ENCODE measurements around the gene LAD1. TPM values are rescaled to one million over a fixed set of nuclear protein-coding genes. Genes with fewer than 3 reads are reported as not detected.

LAD1 gene, protein sequence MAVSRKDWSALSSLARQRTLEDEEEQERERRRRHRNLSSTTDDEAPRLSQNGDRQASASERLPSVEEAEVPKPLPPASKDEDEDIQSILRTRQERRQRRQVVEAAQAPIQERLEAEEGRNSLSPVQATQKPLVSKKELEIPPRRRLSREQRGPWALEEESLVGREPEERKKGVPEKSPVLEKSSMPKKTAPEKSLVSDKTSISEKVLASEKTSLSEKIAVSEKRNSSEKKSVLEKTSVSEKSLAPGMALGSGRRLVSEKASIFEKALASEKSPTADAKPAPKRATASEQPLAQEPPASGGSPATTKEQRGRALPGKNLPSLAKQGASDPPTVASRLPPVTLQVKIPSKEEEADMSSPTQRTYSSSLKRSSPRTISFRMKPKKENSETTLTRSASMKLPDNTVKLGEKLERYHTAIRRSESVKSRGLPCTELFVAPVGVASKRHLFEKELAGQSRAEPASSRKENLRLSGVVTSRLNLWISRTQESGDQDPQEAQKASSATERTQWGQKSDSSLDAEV
- not detected for total RNA-seq

DNA sequence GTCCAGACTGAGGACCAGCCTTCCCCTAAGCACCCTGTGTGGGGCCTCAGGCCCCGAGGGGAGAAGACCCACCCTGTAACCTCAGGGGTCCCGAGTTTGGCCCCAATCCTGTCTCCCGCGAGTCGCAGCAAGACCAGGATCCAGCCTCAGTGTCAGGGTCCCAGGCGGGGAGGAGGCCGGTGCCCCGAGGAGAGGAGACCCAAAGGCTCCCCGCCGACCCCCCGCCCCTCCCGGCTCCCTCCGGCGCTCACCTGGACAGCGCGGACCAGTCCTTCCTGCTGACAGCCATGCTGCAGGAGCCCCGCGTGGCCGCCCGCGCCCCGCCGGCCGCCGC lies at the start of gene LAD1:
Gene LAD1, minus strand, starts transcription at position 307 of the 334 bp plus-strand sequence. Its CDS starts 18 bp downstream, at position 289.
- no peaks in the 10 kb centered on the region for H3K9me3 Mint-ChIP-seq
- no peak within 1 kb of the TSS for H3K27ac Mint-ChIP-seq
- no peaks in the 10 kb centered on the region for H3K36me3 Mint-ChIP-seq
- no peak for DNase-seq (ENCODE audit: low spot score in 2 of 2)
- no peak for ATAC-seq

GRCh38 chr1:201447903-201448871 lies 49.1 kb upstream of the LAD1 start:
- H3K9me3 Mint-ChIP-seq: no peaks in the 10 kb centered on the region
- DNase-seq (ENCODE audit: low spot score in 2 of 2): peak in 1 of 2 donors; percentile 50
- H3K27ac Mint-ChIP-seq: no peak overlapping the region
- H3K36me3 Mint-ChIP-seq: no peaks in the 10 kb centered on the region
- peak; percentile 95 to 98 for ATAC-seq

DNA sequence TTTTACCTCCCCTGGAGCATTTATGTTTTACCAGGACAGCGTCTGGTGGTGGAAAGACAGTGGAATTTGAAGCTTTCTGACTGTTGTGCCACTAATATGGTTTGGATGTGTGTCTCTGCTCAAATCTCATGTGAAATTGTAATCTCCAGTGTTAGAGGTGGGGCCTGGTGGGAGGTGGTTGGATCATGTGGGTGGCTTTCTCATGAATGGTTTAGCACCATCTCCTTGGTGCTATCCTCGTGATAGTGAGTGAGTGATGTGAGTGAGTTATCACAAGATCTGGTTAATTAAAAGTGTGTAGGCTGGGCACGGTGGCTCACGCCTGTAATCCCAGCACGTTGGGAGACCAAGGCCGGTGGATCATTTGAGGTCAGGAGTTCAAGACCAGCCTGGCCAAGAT lies 46.2 kb upstream of the LAD1 start:
- no peaks in the 10 kb centered on the region for H3K36me3 Mint-ChIP-seq
- no peak overlapping the region for H3K27ac Mint-ChIP-seq
- ATAC-seq (no peak), DNase-seq (ENCODE audit: low spot score in 2 of 2) (no peak)
- H3K9me3 Mint-ChIP-seq: no peaks in the 10 kb centered on the region

- no peak for ATAC-seq
- H3K27ac Mint-ChIP-seq: no peak overlapping the region
- DNase-seq (ENCODE audit: low spot score in 2 of 2): no peak
- no peaks in the 10 kb centered on the region for H3K36me3 Mint-ChIP-seq
- no peaks in the 10 kb centered on the region for H3K9me3 Mint-ChIP-seq
Measured at GRCh38 chr1:201444792-201445191, 45.7 kb upstream of the LAD1 start.

GRCh38 chr1:201443747-201444146 lies 44.6 kb upstream of the LAD1 start:
- Mint-ChIP-seq H3K9me3 (no peaks in the 10 kb centered on the region), H3K36me3 (no peaks in the 10 kb centered on the region), H3K27ac (no peak overlapping the region)
- no peak for ATAC-seq
- DNase-seq (ENCODE audit: low spot score in 2 of 2): no peak

GRCh38 chr1:201436969-201437368 lies 37.8 kb upstream of the LAD1 start:
- no peak overlapping the region for H3K27ac Mint-ChIP-seq
- H3K9me3 Mint-ChIP-seq: no peaks in the 10 kb centered on the region
- DNase-seq (ENCODE audit: low spot score in 2 of 2): no peak
- H3K36me3 Mint-ChIP-seq: no peaks in the 10 kb centered on the region
- no peak for ATAC-seq

DNA sequence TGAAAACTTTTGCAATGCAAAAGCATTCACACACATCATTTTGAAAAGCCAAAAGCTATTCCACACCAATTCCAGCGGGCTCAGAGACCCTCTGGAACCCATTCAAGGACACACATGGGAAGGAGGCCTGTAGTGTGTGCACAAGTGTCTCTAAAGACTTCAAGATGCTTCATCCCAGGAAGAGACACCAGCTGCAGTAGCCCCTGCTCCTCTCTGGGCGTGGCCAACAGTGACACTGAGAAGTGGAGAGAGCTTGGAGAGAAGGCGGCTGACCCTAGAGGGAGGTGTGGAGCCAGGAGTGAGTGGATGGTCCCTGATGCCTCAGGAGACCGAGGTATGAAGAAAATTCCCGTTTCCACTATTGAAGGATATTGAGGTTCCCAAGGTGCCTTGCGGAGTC lies 37.3 kb upstream of the LAD1 start:
- ATAC-seq (no peak), DNase-seq (ENCODE audit: low spot score in 2 of 2) (no peak)
- Mint-ChIP-seq H3K9me3 (no peaks in the 10 kb centered on the region), H3K27ac (no peak overlapping the region), H3K36me3 (no peaks in the 10 kb centered on the region)

DNA sequence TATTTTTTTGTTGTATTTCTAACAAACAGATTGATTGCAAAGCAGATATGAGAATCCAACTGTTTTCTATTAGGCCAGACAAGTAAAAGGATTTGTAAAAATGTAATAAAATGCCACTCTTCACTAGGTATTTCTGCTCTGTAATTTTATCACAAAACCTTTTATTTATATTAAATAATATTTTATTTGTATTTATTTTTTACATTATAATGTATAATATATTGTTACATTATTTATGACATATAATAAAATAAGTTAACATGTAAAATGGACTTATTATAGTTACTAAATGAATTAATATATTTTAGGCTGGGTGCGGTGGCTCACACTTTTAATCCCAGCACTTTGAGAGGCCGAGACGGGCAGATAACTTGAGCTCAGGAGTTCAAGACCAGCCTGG lies 35.1 kb upstream of the LAD1 start:
- DNase-seq (ENCODE audit: low spot score in 2 of 2) (no peak), ATAC-seq (no peak)
- Mint-ChIP-seq H3K9me3 (no peaks in the 10 kb centered on the region), H3K36me3 (no peaks in the 10 kb centered on the region), H3K27ac (no peak overlapping the region)

DNA sequence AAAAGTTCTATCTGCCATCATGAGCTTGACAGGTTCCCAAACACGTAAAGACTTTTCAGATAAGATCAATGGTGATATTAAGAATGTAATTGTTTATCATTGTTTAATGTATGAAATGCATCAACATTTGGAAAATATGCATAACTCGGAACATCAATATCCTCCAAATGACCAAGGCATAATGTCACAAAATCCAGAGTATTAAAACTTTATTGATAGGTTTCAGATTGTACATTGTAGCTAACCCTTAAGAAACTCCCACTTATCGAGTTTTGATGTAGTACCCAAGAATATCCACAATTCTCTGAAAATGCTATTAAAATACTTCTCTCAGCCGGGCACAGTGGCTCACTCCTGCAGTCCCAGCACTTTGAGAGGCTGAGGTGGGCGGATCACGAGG lies 34.5 kb upstream of the LAD1 start:
- ATAC-seq (no peak), DNase-seq (ENCODE audit: low spot score in 2 of 2) (no peak)
- Mint-ChIP-seq H3K27ac (no peak overlapping the region), H3K36me3 (no peaks in the 10 kb centered on the region), H3K9me3 (no peaks in the 10 kb centered on the region)

- Mint-ChIP-seq H3K36me3 (no peaks in the 10 kb centered on the region), H3K27ac (no peak overlapping the region), H3K9me3 (no peaks in the 10 kb centered on the region)
- ATAC-seq (no peak), DNase-seq (ENCODE audit: low spot score in 2 of 2) (no peak)
Measured at GRCh38 chr1:201430776-201431175, 31.7 kb upstream of the LAD1 start.

DNA sequence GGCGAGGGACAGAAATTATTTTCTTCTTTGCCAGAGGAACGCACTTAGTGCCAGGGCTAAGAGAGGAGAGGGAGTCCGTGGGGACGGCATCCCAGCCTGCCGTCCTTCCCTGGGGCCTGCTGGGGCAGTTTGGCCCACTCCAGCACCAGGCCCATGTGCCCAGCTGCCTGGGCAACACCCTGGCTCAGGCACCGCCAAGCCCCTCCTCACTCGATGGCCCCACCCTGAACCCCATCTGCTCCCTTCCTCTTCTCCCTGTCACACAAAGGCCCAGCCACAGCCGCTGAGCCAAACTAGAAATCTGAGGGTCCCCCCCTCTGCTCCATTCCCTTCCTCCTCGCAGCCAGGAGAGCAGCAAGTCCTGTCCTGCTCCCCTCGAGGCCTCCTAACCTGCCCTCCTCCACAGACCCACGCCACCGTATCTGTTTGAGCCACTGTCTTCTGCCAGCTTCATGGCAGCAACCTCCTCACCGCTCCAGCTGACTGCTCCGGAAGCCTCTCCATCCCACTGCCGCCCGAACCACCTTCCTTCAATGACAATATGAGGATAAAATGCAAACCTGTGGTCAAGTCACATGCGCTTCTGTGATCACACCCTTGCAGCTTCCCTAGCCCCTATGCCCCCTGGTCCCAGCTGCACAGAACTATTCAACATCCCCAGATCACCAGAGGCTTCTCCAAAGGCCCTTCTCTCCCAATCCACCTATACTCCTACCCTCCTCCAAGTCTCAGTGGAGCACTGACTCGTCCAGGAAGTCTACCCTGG lies 30.8 kb upstream of the LAD1 start:
- H3K9me3 Mint-ChIP-seq: no peaks in the 10 kb centered on the region
- no peak overlapping the region for H3K27ac Mint-ChIP-seq
- ATAC-seq (no peak), DNase-seq (ENCODE audit: low spot score in 2 of 2) (no peak)
- H3K36me3 Mint-ChIP-seq: no peaks in the 10 kb centered on the region

DNA sequence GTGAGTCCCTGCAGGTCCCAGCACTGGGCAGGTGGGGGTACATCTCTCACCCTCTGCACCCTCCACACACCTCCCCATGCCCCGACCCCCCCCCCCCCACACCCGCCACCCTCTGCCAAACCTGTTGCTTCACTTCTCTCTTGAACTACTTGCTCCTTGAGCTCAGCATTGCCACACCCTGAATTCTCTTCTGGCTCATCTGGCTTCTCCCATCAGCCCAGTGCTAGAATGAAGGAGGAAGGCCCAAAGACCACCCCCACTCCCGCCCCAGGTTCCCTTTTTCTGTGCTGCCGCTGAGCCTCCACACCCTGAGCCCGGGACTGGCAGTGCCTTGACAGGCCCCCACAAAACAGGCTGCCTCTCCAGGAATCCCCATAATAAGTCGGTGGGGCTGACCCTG lies 28.8 kb upstream of the LAD1 start:
- ATAC-seq: no peak
- no peak overlapping the region for H3K27ac Mint-ChIP-seq
- no peaks in the 10 kb centered on the region for H3K36me3 Mint-ChIP-seq
- no peaks in the 10 kb centered on the region for H3K9me3 Mint-ChIP-seq
- DNase-seq (ENCODE audit: low spot score in 2 of 2): no peak

DNA sequence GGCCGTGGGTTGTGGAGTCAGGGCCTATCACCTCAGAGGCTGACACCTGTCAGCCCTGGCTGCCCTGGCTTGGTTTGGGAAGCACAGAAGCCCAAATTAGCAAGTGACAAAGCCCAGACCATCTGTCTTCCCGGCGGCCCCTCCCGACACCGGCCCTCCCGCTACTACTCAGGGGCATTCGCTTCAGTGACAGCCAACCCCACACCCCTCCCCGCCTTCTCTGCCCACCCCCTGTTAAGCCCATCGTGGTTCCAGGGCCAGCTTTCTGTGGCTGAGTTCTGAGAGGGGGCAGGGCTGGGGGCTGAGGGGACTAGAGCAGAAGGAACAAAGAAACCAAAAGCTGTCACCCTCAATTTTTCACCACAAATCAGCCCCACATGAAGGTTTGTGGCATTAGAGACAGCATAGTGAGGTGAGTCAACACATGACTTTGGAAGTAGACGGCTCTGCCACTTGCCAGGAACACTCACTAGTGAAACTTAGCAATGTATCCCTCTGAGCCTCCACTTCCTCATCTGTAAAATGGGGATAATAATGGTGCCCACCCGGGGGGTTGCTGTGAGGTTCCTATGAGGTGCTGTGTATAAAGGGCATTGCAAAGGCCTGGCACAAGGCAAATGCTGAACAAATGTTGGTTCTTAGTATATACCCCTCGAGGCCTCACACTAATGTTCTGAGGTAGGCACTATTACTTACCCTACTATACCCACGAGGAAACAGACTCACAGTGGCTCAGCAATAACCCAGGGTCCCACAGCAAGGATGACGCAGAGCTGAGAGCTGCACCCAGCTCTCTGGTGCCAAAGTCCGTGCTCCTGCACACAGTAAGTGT lies 27.6 kb upstream of the LAD1 start:
- H3K9me3 Mint-ChIP-seq: no peaks in the 10 kb centered on the region
- DNase-seq (ENCODE audit: low spot score in 2 of 2): no peak
- no peaks in the 10 kb centered on the region for H3K36me3 Mint-ChIP-seq
- no peak overlapping the region for H3K27ac Mint-ChIP-seq
- ATAC-seq: peak; percentile 67 to 69

DNA sequence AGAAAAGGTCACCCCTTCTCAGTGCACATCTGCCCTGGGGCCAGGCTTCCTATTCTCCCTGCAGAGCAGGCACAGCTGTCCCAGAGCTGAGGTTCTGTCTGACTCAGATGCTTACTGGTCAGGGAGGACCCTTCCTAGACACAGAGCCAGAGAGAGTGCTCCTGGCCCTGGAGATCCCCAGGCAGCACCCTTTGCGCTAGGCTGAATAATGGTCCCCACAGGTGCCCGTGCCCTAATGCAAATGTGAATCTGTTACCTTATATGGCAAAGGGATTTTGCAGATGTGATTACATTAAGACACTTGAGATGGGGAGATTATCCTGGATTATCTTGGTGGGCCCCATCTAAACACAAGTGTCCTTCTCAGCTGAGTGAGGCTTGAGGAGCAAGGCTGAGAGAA lies 25.0 kb upstream of the LAD1 start:
- Mint-ChIP-seq H3K27ac (no peak overlapping the region), H3K36me3 (no peaks in the 10 kb centered on the region), H3K9me3 (no peaks in the 10 kb centered on the region)
- no peak for ATAC-seq
- DNase-seq (ENCODE audit: low spot score in 2 of 2): no peak

- ATAC-seq (no peak), DNase-seq (ENCODE audit: low spot score in 2 of 2) (no peak)
- H3K9me3 Mint-ChIP-seq: no peaks in the 10 kb centered on the region
- no peaks in the 10 kb centered on the region for H3K36me3 Mint-ChIP-seq
- H3K27ac Mint-ChIP-seq: no peak overlapping the region
Measured at GRCh38 chr1:201423655-201424054, 24.5 kb upstream of the LAD1 start.

DNA sequence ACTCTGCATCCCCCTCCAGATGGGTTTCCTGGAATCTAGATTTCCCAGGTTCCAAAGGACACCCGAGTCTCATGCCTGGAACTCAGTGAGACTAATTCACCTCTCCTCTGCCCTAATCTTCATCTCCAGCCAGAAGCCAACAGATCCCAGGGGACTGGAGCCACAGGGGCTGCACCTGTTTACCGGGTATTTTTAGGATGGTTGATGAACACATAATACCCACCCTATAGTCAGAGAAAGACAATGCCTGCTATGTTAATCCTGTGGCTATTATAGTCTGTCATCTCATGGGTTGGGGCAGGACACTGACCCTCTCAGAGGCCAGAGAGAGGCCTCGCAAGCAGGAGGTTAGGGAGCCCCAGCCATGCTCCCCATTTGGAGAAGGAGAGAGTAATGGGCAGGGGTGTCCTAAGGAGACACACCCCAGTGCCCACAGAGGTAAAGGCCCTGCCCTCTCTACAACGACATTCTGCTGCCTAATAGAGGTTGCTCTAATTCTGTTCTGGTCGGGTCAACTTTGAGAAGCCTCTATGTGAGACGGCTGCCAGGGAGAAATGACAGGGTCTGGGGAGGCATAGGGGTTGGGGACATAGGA lies 23.4 kb upstream of the LAD1 start:
- ATAC-seq (no peak), DNase-seq (ENCODE audit: low spot score in 2 of 2) (no peak)
- no peaks in the 10 kb centered on the region for H3K9me3 Mint-ChIP-seq
- no peaks in the 10 kb centered on the region for H3K36me3 Mint-ChIP-seq
- H3K27ac Mint-ChIP-seq: peak overlapping the region in 1 of 2 donors; percentile 81

Measured in activated naive CD4-positive, alpha-beta T cell treated with anti-CD3 and anti-CD28 coated beads, Interleukin-2, amount 50 U/mL, for 72 hours (primary cell).